ENCODE results near the gene ATL1.
"Not testable (repeated sequence)": the region's sequence is repeated elsewhere in the genome, so short reads cannot be mapped to it uniquely, and the experiment has no call there.

The ATL1 gene

GRCh38 chr14:50603565-50603964 is 43.6 kb downstream of the ATL1 start:
- no peak for DNase-seq

GRCh38 chr14:50605766-50606165 is 45.8 kb downstream of the ATL1 start:
- no peak for DNase-seq

- DNase-seq, result no peak
Observed at GRCh38 chr14:50606468-50606867, 46.5 kb downstream of the ATL1 start.

- DNase-seq, result no peak
Observed at GRCh38 chr14:50607181-50607580, 47.2 kb downstream of the ATL1 start.

GRCh38 chr14:50607761-50608160 is 47.8 kb downstream of the ATL1 start:
- no peak for DNase-seq

- no peak for DNase-seq
Observed at GRCh38 chr14:50608302-50608851, 48.4 kb downstream of the ATL1 start.

GRCh38 chr14:50610465-50610864 is 50.5 kb downstream of the ATL1 start:
- DNase-seq, result no peak

- no peak for DNase-seq
Observed at GRCh38 chr14:50612806-50613205, 52.9 kb downstream of the ATL1 start.

- DNase-seq, result no peak
Observed at GRCh38 chr14:50615056-50615455, 55.1 kb downstream of the ATL1 start.

- DNase-seq, result no peak
Observed at GRCh38 chr14:50615552-50615951, 55.6 kb downstream of the ATL1 start.

- DNase-seq, result no peak
Observed at GRCh38 chr14:50616275-50616674, 56.3 kb downstream of the ATL1 start.

- DNase-seq, result no peak
Observed at GRCh38 chr14:50619569-50620141, 59.7 kb downstream of the ATL1 start.

- no peak for DNase-seq
Observed at GRCh38 chr14:50620341-50620740, 60.4 kb downstream of the ATL1 start.

GRCh38 chr14:50622978-50623377 is 63.0 kb downstream of the ATL1 start:
- DNase-seq, result no peak

- DNase-seq, result no peak
Observed at GRCh38 chr14:50624447-50624846, 64.5 kb downstream of the ATL1 start.

- DNase-seq, result not testable (repeated sequence)
Observed at GRCh38 chr14:50624947-50625346, 65.0 kb downstream of the ATL1 start.

GRCh38 chr14:50631408-50631821 is 71.5 kb downstream of the ATL1 start:
- no peak for DNase-seq

- no peak for DNase-seq
Observed at GRCh38 chr14:50633954-50634353, 74.0 kb downstream of the ATL1 start.

- no peak for DNase-seq
Observed at GRCh38 chr14:50635141-50635540, 75.2 kb downstream of the ATL1 start.

- no peak for DNase-seq
Observed at GRCh38 chr14:50647282-50647681, 87.3 kb downstream of the ATL1 start.

- no peak for DNase-seq
Observed at GRCh38 chr14:50647753-50648152, 87.8 kb downstream of the ATL1 start.

GRCh38 chr14:50649691-50650090 is 89.7 kb downstream of the ATL1 start:
- DNase-seq, result no peak

- no peak for DNase-seq
Observed at GRCh38 chr14:50656776-50657175, 96.8 kb downstream of the ATL1 start.

- no peak for DNase-seq
Observed at GRCh38 chr14:50657753-50658152, 97.8 kb downstream of the ATL1 start.

- DNase-seq, result no peak
Observed at GRCh38 chr14:50658203-50658602, 98.3 kb downstream of the ATL1 start.
